ENCODE measurements around the gene TTC7B. TPM values are rescaled to one million over a fixed set of nuclear protein-coding genes. Genes with fewer than 3 reads are reported as not detected.

The TTC7B gene
- total and polyA plus RNA-seq, 2 of the 8 experiments (the other 6 are each of a cell fraction or from before 2014, with no cell fraction given) = 23.7 to 34.0 TPM

GRCh38 chr14:90613453-90613852 lies 202.8 kb downstream of the TTC7B start:
- H2BK120ac ChIP-seq (replicated peaks; ENCODE audit: low read depth, low read length) = no peak overlapping the region
- H2AK5ac ChIP-seq (ENCODE audit: low read depth, low read length) = no peak overlapping the region
- H3K36me3 ChIP-seq (ENCODE audit: control insufficient read depth in 2 of 4, insufficient read depth in 4 of 4, low read length in 3 of 4) = no peaks in the 10 kb centered on the region
- no peaks in the 10 kb centered on the region for H3K9me3 ChIP-seq (ENCODE audit: insufficient read depth in 2 of 2, low read depth in 1 of 2, low read length in 1 of 2)
- FAIRE-seq (no peak), DNase-seq (ENCODE audit: low read depth in 1 of 2, low spot score in 2 of 2) (no peak)
- no peak overlapping the region for H2AFZ ChIP-seq (ENCODE audit: low read length)
- H2BK5ac ChIP-seq (ENCODE audit: low read depth, low read length) = peak overlapping the region; percentile 20; the same call in 1 of the 2 replicates
- H3K23me2 ChIP-seq (ENCODE audit: low read depth, low read length) = no peaks in the 10 kb centered on the region
- no peak overlapping the region for H3K14ac ChIP-seq (ENCODE audit: insufficient read length)
- H3K56ac ChIP-seq (replicated peaks; ENCODE audit: insufficient read length, low read depth, low read length) = no peak overlapping the region
- no peaks in the 10 kb centered on the region for H3K79me1 ChIP-seq (ENCODE audit: low read depth, low read length)
- H3K27ac ChIP-seq (ENCODE audit: low read depth, low read length) = no peak overlapping the region
- no peak overlapping the region for H3K18ac ChIP-seq (ENCODE audit: extremely low read depth, low read length)
- peaks cover 4 to 16% (median 10%) of the 10 kb centered on the region in 4 experiments; a peak in 5 of 7 replicates for H3K4me1 ChIP-seq (replicated peaks in 1 of 4; ENCODE audit: control insufficient read depth in 3 of 4, insufficient read depth in 4 of 4, low read length in 3 of 4)
- H3K4me2 ChIP-seq (ENCODE audit: insufficient read depth in 1 of 2, low read depth in 2 of 2, low read length in 2 of 2) = no peak overlapping the region
- H3K23ac ChIP-seq (ENCODE audit: insufficient read length) = no peak overlapping the region
- H4K5ac ChIP-seq (ENCODE audit: insufficient read length, low read depth, low read length) = no peak overlapping the region
- H4K20me1 ChIP-seq (replicated peaks in 1 of 2; ENCODE audit: control insufficient read depth in 1 of 2, insufficient read depth in 2 of 2, low read length in 2 of 2) = no peaks in the 10 kb centered on the region
- H4K91ac ChIP-seq (replicated peaks; ENCODE audit: insufficient read length, low read length) = no peak overlapping the region
- WGBS, 2 experiments (ENCODE audit: extremely low coverage in 1 of 2, insufficient coverage in 1 of 2, insufficient read length in 1 of 2, insufficient replicate concordance in 2 of 2, low coverage in 1 of 2, low lambda C conversion rate in 2 of 2, missing lambda C conversion rate in 1 of 2) = 89% methylated on average over 3 of the region's 3 CpGs; no CpG with 5 or more reads in 1 of the 2 experiments
- H4K8ac ChIP-seq (ENCODE audit: extremely low read depth, insufficient read depth, low read length) = no peak overlapping the region
- H2BK20ac ChIP-seq (ENCODE audit: low read length) = no peak overlapping the region
- no peak overlapping the region for H3K9ac ChIP-seq (replicated peaks in 1 of 4; ENCODE audit: extremely low read depth in 1 of 4, low read depth in 3 of 4, low read length in 3 of 4)
- no peaks in the 10 kb centered on the region; a peak in 1 of 7 replicates for H3K27me3 ChIP-seq (replicated peaks in 1 of 4; ENCODE audit: control insufficient read depth in 3 of 4, extremely low read depth in 1 of 4, insufficient read depth in 3 of 4, low read length in 3 of 4)
- peak overlapping the region; percentile 18; the same call in 1 of the 2 replicates for H2BK12ac ChIP-seq (ENCODE audit: low read depth, low read length)
- POLR2A ChIA-PET (ENCODE audit: partially characterized antibody) = interaction anchor here (0.5 to 0.7 kb wide), 2 partner anchors 15 to 94 kb away, joined by 3 to 4 read pairs; no protein-coding TSS in a partner anchor
- no peaks in the 10 kb centered on the region for H3K79me2 ChIP-seq (ENCODE audit: control insufficient read depth in 1 of 2, insufficient read depth in 2 of 2, low read length in 2 of 2)
- CTCF ChIA-PET (ENCODE audit: partially characterized antibody) = interaction anchor here (0.6 to 1.3 kb wide), 3 partner anchors 25 to 143 kb away, joined by 3 read pairs; no protein-coding TSS in a partner anchor
- H3K4me3 ChIP-seq (ENCODE audit: extremely low read depth in 1 of 4, insufficient read depth in 2 of 4, low read depth in 3 of 4, low read length in 4 of 4) = no peak overlapping the region
- peak overlapping the region; percentile 34; the same call in 1 of the 2 replicates for H2BK15ac ChIP-seq (ENCODE audit: low read length)
- no peak overlapping the region for H3K4ac ChIP-seq (replicated peaks; ENCODE audit: insufficient read length, low read depth, low read length)
- TF ChIP-seq BRCA1 (IDR thresholded peaks at IDR 0.05; ENCODE audit: low read depth, low read length) (no peak), CEBPB (IDR thresholded peaks at IDR 0.05; ENCODE audit: low read depth, low read length) (no peak), NANOG (IDR thresholded peaks at IDR 0.05; ENCODE audit: insufficient read depth, low read depth, low read length, poor library complexity, severe bottlenecking) (no peak), ZNF274 (IDR thresholded peaks at IDR 0.05; ENCODE audit: borderline replicate concordance, extremely low read depth, low read length) (no peak), FOSL1 (IDR thresholded peaks at IDR 0.05; ENCODE audit: insufficient read depth, low read depth, low read length) (no peak), CREB1 (IDR thresholded peaks at IDR 0.05) (no peak), EZH2 (IDR thresholded peaks at IDR 0.05; ENCODE audit: low read depth, low read length, severe bottlenecking) (no peak), JUND (IDR thresholded peaks at IDR 0.05; ENCODE audit: low read length) (no peak), EGR1 (IDR thresholded peaks at IDR 0.05; ENCODE audit: borderline replicate concordance, low read depth, low read length) (no peak), CHD2 (IDR thresholded peaks at IDR 0.05; ENCODE audit: low read length) (no peak)
- TF ChIP-seq, protein P1, sequence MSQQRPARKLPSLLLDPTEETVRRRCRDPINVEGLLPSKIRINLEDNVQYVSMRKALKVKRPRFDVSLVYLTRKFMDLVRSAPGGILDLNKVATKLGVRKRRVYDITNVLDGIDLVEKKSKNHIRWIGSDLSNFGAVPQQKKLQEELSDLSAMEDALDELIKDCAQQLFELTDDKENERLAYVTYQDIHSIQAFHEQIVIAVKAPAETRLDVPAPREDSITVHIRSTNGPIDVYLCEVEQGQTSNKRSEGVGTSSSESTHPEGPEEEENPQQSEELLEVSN (IDR thresholded peaks at IDR 0.05) = no peak
- TF ChIP-seq, protein P2, sequence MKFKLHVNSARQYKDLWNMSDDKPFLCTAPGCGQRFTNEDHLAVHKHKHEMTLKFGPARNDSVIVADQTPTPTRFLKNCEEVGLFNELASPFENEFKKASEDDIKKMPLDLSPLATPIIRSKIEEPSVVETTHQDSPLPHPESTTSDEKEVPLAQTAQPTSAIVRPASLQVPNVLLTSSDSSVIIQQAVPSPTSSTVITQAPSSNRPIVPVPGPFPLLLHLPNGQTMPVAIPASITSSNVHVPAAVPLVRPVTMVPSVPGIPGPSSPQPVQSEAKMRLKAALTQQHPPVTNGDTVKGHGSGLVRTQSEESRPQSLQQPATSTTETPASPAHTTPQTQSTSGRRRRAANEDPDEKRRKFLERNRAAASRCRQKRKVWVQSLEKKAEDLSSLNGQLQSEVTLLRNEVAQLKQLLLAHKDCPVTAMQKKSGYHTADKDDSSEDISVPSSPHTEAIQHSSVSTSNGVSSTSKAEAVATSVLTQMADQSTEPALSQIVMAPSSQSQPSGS (IDR thresholded peaks at IDR 0.05; ENCODE audit: low read length) = no peak
